OCI-LY1 (cell line): ENCODE results near the gene TMEM60.

Experiments used
- H2AFZ ChIP-seq: fragments of 200-600 bp; sonication (generic), shearing (Covaris generic); 2 replicates; pipeline ENCODE4 v1.6.0; 2014; ENCODE audit warnings: antibody characterized with exemption, mild to moderate bottlenecking, low read length
- H3F3A ChIP-seq: fragments of 200-600 bp; sonication (generic), shearing (Covaris generic); 2 replicates; pipeline ENCODE4 v1.6.0; 2014; ENCODE audit warnings: mild to moderate bottlenecking, antibody characterized with exemption, low read length, moderate library complexity; ENCODE audit not compliant: insufficient read depth
- H3K27ac ChIP-seq: fragments of 200-600 bp; sonication (generic); 2 replicates; pipeline ENCODE4 v1.5.1; 2014; ENCODE audit warnings: low read length, mixed run types, mild to moderate bottlenecking, low read depth; ENCODE audit not compliant: poor library complexity, severe bottlenecking
- H3K27me3 ChIP-seq: fragments of 200-600 bp; sonication (generic); 2 replicates; pipeline ENCODE4 v1.6.0; 2014; ENCODE audit warnings: antibody characterized with exemption, mild to moderate bottlenecking, low read length, moderate library complexity; ENCODE audit not compliant: insufficient read depth
- H3K36me3 ChIP-seq: fragments of 200-600 bp; sonication (generic); 2 replicates; pipeline ENCODE4 v1.6.1; 2014; ENCODE audit warnings: mild to moderate bottlenecking, antibody characterized with exemption, low read length, moderate library complexity, mixed read lengths; ENCODE audit not compliant: insufficient read depth
- H3K4me1 ChIP-seq: fragments of 200-600 bp; sonication (generic); 2 replicates; pipeline ENCODE4 v1.5.1; 2014; ENCODE audit warnings: mild to moderate bottlenecking, low read length, moderate library complexity; ENCODE audit not compliant: insufficient read depth, severe bottlenecking
- H3K4me2 ChIP-seq: fragments of 200-600 bp; sonication (generic), shearing (Covaris generic); 2 replicates; pipeline ENCODE4 v1.6.1; 2014; ENCODE audit warnings: low read length
- H3K4me3 ChIP-seq: fragments of 200-600 bp; sonication (generic); 2 replicates; pipeline ENCODE4 v1.5.1; 2014; ENCODE audit warnings: low read length, low read depth, mild to moderate bottlenecking, mixed read lengths; ENCODE audit not compliant: poor library complexity, severe bottlenecking
- H3K79me2 ChIP-seq: fragments of 200-600 bp; shearing (Covaris generic); 2 replicates; pipeline ENCODE4 v1.6.1; 2016; ENCODE audit warnings: mixed run types, low read length, mixed read lengths; ENCODE audit not compliant: insufficient read depth
- H3K9ac ChIP-seq: fragments of 200-600 bp; sonication (generic), shearing (Covaris generic); 2 replicates; pipeline ENCODE4 v1.6.1; 2014; ENCODE audit warnings: mild to moderate bottlenecking, low read length, mixed read lengths
- H3K9me2 ChIP-seq: fragments of 200-600 bp; sonication (generic), shearing (Covaris generic); 2 replicates; pipeline ENCODE4 v1.6.1; 2014; ENCODE audit warnings: low read depth, mild to moderate bottlenecking, low read length, mixed read lengths
- H3K9me3 ChIP-seq: fragments of 200-600 bp; shearing (Covaris generic); 2 replicates; pipeline ENCODE4 v1.6.1; 2014; ENCODE audit warnings: low read length, mixed read lengths
- H4K20me1 ChIP-seq: fragments of 200-600 bp; sonication (generic), shearing (Covaris generic); 2 replicates; pipeline ENCODE4 v1.6.0; 2016; ENCODE audit warnings: mild to moderate bottlenecking, low read length; ENCODE audit not compliant: insufficient read depth
- EZH2 ChIP-seq: fragments of 200-600 bp; sonication (generic), shearing (Covaris generic); IDR thresholded peaks from 2 replicates; pipeline ENCODE4 v1.8.0; 2017; ENCODE audit warnings: borderline replicate concordance, mixed run types, mild to moderate bottlenecking, antibody characterized with exemption, low read length, moderate library complexity, mixed read lengths
- TF ChIP-seq, protein P1 (sequence below): fragments of 200-600 bp; sonication (generic), shearing (Covaris generic); IDR thresholded peaks from 2 replicates; pipeline ENCODE4 v1.5.1; 2017; ENCODE audit warnings: mild to moderate bottlenecking, antibody characterized with exemption, low read length, moderate library complexity, mixed read lengths

Gene TMEM60

DNA sequence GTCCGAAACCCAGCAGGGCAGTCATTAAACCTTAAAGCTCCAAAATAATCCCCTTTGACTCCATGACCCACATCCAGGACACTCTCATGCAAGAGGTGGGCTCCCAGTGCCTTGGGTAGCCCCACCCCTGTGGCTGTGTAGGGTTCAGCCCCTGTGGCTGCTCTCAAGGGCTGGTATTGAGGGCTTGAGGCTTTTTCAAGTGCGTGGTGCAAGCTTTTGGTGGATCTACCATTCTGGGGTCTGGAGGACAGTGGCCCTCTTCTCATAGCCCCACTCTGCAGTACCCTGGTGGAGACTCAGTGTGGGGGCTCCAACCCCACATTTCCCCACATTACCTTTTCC is 51.4 kb downstream of the TMEM60 start:
- Histone ChIP-seq H3K36me3 (peaks cover 70% of the 10 kb centered on the region), H3K4me2 (no peak overlapping the region), H3F3A (no peaks in the 10 kb centered on the region), H3K4me1 (peaks cover 5% of the 10 kb centered on the region), H3K27me3 (no peaks in the 10 kb centered on the region), H3K27ac (no peak overlapping the region), H2AFZ (no peak overlapping the region), H3K9me3 (no peaks in the 10 kb centered on the region), H3K4me3 (no peak overlapping the region), H4K20me1 (no peaks in the 10 kb centered on the region), H3K9ac (no peak overlapping the region), H3K79me2 (peaks cover 22% of the 10 kb centered on the region; the same call in 1 of the 2 replicates), H3K9me2 (no peaks in the 10 kb centered on the region)
- TF ChIP-seq EZH2 = no peak
- TF ChIP-seq, protein P1, sequence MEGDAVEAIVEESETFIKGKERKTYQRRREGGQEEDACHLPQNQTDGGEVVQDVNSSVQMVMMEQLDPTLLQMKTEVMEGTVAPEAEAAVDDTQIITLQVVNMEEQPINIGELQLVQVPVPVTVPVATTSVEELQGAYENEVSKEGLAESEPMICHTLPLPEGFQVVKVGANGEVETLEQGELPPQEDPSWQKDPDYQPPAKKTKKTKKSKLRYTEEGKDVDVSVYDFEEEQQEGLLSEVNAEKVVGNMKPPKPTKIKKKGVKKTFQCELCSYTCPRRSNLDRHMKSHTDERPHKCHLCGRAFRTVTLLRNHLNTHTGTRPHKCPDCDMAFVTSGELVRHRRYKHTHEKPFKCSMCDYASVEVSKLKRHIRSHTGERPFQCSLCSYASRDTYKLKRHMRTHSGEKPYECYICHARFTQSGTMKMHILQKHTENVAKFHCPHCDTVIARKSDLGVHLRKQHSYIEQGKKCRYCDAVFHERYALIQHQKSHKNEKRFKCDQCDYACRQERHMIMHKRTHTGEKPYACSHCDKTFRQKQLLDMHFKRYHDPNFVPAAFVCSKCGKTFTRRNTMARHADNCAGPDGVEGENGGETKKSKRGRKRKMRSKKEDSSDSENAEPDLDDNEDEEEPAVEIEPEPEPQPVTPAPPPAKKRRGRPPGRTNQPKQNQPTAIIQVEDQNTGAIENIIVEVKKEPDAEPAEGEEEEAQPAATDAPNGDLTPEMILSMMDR = no peak

DNA sequence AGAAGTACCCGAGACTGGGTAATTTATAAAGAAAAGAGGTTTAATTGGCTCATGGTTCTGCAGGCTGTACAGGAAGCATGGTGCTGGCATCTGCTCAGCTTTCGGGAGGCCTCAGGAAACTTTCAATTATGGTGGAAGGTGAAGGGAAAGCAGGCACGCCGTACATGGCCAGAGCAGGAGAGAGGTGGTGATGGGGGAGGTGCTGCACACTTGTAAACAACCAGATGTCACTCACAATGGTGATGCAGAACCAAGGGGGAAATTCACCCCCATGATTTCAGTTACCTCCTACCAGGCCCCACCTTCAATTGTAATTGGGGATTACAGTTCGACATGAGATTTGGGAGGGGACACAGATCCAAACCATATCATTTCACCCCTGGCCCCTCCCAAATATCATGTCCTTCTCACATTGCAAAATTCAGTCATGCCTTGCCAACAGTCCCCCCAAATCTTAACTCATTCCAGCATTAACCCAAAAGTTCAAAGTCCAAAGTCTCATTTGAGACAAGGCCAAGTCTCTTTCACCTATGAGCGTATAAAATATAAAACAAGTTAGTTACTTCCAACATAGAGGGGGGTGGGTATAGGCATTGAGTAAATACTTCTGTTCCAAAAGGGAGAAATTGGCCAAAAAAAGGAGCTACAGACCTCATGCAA is 51.9 kb downstream of the TMEM60 start:
- H3K27ac ChIP-seq = no peak overlapping the region
- peaks cover 5% of the 10 kb centered on the region for H3K4me1 ChIP-seq
- peaks cover 18% of the 10 kb centered on the region; the same call in 1 of the 2 replicates for H3K79me2 ChIP-seq
- H3K9me3 ChIP-seq = no peaks in the 10 kb centered on the region
- H3F3A ChIP-seq = no peaks in the 10 kb centered on the region
- H3K9ac ChIP-seq = no peak overlapping the region
- no peaks in the 10 kb centered on the region for H3K9me2 ChIP-seq
- H3K4me2 ChIP-seq = no peak overlapping the region
- H2AFZ ChIP-seq = no peak overlapping the region
- TF ChIP-seq, protein P1 = no peak
- TF ChIP-seq EZH2 = no peak
- H4K20me1 ChIP-seq = no peaks in the 10 kb centered on the region
- peaks cover 67% of the 10 kb centered on the region for H3K36me3 ChIP-seq
- H3K27me3 ChIP-seq = no peaks in the 10 kb centered on the region
- H3K4me3 ChIP-seq = no peak overlapping the region

GRCh38 chr7:77745746-77746145 is 52.5 kb downstream of the TMEM60 start:
- Histone ChIP-seq H3K4me2 (no peak overlapping the region), H2AFZ (no peak overlapping the region), H3K27ac (no peak overlapping the region), H3K79me2 (peaks cover 18% of the 10 kb centered on the region; the same call in 1 of the 2 replicates), H3K9me3 (no peaks in the 10 kb centered on the region), H3F3A (no peaks in the 10 kb centered on the region), H3K4me1 (peaks cover 5% of the 10 kb centered on the region), H3K9me2 (no peaks in the 10 kb centered on the region), H4K20me1 (no peaks in the 10 kb centered on the region), H3K27me3 (no peaks in the 10 kb centered on the region), H3K9ac (no peak overlapping the region), H3K4me3 (no peak overlapping the region), H3K36me3 (peaks cover 62% of the 10 kb centered on the region)
- TF ChIP-seq EZH2 = no peak
- TF ChIP-seq, protein P1 = no peak
